GM18861 (cell line): ENCODE results near the gene SRL.
"Not testable (repeated sequence)": the region's sequence is repeated elsewhere in the genome, so short reads cannot be mapped to it uniquely, and the experiment has no call there.

Source experiments
- ATAC-seq: cut with Tn5 transposase; IDR thresholded peaks from one replicate; pipeline ENCODE4 v1.9.1; 2021; ENCODE audit not compliant: unreplicated experiment

Gene SRL

DNA sequence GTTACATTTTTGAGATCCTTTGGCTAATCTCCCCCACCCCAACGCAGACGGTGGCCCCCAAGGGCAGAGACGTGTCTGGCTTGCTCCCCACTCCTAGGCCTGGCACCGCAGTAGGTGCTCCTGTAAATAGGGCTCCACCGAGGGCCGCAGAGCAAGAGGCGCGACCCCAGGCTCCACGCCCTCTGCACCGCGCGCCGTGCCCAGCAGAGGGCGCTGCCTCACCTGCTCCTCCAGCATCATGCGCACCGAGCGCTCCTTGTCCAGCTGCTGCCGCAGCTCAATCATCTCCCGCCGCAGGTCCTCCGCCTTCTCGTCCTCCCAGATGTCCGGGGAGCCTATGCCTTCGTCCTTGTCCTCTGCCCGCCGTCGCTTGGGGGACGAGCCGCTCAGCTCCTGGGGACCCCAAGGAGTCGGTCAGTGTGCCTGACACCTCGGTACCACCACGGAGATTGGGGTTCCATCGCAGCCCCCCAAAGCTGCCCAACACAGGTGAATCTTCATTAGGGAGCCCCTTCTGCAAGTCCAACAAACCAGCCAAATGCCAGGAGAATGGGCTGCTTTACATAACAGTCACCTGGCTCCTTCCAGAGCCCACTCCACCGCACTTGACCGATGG, 19.8 kb upstream of the SRL start:
- no peak for ATAC-seq

DNA sequence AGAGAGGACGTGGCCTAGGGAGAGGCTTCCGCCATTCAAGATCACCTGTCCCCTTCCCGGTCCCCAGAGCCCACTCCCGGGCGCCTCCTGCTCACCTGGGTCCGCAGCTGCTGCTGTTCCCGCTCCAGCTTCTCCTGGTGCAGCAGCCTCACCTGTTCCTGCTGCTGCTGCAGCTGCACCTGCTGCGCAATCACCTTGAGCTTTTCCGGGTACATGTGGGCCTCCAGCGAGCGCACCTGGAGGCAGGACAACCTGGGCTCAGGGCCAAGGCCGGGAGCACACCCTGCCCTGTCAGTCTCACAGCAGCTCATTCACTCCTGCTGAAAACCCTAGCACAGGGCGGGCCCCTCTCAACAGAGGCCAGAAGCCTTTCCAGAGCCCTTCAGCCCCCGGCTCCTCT, 18.5 kb upstream of the SRL start:
- ATAC-seq = no peak

DNA sequence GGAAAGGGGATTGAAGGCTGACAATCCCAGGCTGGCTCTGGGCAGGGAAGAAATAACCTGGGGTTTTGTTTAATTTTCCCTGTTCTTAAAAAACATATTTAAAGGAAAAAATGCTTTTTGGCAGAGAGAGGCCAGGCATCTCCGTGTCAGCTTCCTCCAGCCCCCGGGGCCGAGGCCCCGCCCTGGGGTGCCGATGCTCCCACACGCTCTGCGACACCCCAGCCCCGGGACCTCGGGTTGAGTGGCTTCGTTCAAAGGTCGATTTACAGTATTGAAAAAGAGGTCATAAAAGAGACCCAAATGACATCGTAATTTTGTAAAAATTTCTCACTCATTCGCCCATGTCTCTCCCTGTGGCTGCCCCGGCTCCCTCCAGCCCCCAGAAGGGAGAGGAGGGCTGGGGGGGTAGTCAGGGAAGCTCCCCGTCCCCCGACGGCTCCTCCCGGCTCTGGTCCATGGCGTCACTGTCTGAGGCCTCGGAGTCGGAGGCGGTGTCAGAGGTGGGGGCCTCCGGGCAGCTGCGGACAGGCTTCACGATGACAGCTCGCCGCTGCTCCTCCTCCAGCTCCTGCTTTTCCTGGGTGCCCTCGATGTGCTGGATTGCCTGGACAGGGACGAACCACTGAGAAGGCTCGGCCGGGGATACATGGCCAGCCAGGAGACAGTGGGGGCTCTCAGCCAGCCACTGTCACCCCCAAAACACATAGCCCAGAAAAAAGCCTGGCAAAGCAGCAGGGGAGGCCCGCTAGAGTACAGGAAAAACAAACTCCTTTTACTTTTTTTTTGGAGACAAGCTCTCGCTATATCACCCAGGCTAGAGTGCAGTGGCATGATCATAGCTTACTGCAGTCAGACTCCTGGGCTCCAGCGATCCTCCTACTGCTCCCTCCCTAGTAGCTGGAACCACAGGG, 16.0 kb upstream of the SRL start:
- no peak for ATAC-seq

DNA sequence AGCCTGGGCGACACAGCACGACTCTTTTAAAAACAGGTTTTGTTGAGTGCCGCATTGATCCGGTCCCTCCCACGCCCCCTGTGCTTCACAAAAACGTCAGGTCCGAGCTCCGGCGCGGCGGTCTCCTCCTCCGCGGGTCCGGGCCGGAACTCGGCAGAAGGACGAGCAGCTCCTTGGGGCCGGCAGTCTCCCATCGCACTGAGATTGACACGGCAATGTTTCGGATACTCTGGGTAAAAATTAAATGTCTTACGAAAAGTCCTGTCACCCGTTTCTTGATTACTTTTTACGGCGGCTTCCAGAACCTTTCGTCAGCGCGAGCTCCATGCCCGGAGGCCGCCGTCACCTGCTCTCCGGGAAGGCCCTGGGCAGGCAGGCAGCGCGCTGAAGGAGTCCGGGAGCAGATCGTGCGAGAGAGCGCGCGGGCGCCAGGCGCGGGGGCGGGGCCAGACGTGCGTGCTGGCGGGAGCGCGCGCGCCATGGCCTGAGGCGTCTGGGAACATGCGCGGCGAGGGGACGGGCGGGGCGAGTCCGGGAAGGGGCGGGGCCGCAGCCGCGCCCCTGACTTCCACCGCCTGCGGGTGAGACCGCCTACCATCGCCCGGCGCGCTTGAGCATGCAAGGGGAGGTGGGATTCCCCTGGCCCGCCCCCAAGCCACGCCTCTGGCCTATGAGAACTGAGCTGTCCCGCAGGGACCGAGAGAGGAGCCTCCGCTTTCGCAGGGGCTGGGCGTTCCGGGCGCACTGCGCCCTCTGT, 11.7 kb upstream of the SRL start:
- ATAC-seq = peak; percentile 88

DNA sequence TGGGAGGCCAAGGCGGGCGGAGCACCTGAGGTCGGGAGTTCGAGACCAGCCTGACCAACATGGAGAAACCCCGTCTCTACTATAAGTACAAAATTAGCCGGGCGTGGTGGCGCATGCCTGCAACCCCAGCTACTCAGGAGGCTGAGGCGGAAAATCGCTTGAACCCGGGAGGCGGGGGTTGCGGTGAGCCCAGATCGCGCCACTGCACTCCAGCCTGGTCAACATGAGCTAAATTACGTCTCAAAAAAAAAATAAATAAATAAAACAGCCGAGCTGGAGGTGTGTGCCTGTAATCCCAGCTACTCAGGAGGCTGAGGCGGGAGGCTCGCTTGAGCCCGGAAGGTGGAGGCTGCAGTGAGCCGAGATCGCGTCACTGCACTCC, 11.1 kb upstream of the SRL start:
- ATAC-seq = not testable (repeated sequence)

DNA sequence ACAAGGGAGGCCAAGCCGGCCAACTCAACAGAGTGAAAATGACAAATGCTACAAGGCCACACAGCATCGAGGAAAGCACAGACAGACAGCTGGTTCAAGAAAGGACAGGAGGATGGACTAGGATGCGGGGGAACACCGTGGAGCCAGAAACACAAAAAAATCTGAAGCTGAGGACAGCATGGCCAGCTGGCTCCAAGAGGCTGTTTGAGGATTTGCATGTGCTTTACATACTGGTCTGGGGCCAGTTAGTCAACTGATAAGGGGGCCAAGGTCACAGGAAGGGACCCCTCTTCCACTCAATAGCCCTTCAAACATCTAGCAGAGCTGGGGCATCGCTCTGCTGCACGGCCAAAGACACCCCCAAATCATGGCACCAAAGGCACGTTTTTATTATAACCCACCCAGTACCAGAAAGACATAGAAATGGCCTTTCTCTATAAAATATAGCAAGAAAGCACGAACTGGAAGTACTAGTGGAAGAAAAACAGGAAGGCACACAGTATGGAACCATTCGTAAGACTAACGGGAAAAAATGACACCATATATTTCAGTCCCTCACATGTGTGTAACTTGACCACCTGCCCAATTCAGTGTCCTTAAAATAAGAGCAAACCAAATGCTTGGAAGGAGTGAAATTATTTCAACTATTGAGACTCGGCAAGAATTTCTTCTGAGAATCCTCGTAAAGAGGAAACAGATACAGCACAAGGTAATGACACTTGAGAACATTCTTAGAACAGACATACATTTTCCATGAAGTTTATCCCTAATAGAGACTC, 7.8 kb upstream of the SRL start:
- ATAC-seq = no peak

DNA sequence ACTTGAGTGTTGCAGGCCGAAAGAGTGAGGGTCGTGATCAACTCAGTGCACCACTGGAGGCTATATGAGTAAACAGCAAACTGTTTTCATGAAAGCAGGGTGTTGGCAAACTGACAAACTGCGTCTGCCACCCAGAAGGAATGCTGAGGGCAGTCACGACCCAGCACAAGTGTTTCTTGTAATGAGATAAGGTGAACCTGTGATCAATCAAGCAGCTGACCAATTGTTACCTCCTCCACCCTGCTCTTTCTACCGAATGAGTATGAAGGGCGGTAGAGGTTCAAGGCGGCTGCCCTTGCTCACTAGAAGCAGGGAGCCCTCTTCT, 5.5 kb upstream of the SRL start:
- ATAC-seq = no peak

DNA sequence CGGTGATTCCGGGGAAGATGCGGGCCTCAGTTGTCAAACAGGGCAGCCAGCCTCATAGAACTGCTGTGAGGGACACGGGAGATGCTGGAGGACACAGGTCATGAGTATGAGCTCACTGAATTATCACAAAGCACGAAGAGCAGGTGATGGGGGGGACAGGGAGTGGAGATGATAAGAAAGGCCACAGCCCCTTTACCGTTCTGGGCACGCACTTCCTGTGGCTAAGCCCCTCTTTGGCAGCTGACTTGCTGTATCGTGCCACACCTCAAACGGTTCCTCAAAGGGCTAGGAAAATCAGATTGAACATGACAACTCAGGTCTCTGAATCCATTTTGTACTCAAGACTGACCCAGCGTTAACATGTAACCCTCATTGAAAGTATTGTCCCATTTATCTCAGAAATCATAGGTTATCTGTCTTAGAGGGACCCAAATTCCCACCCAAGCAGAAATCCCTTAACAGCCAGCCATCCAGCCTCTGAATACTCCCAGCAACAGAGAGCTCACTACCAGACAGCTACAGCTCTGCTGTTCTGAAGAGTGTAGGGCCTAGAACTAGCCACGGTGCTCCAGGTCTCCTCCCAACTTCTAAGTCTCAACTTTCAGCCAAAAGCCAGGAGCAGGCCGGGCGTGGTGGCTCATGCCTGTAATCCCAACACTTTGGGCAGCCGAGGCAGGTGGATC, 5.0 kb upstream of the SRL start:
- no peak for ATAC-seq

DNA sequence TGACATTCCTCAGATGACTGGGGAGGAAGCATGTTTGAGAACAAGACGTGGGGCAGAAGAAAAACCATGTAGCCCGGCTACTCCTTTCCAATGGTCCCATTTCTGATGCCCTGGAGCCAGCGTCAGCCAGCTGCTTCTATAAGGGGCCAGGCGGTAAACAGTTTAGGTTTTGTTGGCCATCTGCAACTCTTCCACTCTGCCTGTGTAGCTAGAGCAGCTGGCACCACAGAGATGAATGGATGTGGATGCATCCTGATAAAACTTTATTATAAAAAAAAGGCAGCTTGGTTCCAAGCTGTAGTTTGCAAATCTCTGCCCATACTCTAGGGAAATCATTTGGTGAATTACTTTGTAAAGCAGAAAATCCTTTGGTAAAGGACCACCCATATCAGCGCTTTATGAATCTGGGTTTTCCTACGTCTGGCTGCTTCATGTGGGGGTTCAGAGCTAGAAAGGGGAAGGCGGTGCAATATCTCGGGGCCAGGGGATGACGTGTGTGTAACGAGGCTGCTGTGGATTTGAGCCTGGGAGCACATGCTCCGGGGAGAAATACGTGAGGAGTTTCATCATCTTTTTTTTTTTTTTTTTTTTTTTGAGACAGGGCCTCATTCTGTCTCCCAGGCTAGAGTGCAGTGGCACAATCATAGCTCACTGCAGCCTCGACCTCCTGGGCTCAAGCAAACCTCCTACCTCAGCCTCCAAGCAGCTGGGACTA, 3.4 kb upstream of the SRL start:
- ATAC-seq = no peak

DNA sequence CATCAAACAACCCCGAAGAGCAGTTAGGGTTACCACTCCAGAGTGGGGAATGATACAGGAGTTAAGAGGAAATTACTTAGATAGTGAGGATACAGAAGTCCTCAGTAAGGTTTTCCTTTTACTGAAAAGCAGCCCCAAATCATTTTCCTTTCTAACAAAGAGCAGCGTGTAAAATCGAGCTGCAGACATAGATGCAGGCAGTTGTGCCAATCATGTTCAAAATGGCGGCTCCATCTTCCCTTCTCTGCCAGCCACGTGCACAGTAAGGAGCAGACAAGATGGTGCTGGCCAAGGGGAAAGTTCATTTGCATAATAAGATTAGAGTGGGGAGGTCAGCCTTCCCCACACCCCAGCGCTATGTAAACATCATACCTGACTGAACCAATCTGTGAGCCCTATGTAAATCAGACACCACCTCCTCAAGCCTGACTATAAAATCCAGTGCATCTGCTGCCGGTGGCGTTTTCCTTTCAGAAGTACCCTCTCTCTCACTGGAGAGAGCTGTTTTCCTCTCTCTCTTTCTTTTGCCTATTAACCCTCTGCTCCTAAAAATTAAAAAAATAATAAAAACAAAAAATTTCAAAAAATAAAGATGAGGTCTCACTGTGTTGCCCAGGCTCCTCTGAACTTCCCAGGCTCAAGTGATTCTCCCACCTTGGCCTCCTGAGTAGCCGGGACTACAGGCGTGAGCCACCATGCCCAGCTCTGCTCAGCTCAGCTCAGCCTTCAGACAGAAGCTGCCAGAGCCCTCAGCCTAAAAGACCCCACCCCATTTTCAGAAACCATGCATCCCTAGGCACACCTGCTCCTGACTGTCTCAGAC, 2.6 kb upstream of the SRL start:
- no peak for ATAC-seq

DNA sequence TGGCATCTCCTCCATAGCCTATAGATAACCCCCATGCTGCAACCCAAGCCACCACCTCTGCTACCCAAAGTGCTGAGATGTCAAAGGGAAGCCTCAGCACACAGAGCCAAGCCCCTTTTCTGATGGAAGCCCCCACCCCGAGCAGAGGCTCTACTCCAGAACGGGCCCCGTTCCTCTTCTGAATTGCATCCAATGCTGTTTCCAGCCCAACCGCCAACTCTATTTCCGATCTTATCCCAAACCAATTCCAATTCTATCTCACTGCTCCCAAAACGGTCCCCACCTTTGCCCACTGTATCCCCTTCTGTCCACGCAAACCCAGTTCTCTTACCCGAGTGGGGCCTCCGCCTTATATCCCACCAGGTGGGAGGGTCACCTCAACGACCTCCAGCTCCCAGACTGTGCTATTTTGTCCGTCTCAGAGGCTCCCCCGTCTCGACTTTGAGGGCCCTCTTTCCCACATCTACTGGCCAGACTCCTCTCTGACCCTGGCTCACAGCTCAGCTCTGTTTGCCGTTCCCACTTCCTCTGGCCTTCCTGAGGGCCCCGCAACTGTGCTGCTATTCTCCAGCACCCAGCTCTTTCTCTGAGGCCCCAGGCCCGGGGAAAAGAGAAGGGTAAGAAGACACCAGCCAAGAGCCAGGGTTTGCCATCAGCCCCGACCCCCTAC, 487 bp downstream of the SRL start:
- no peak for ATAC-seq

DNA sequence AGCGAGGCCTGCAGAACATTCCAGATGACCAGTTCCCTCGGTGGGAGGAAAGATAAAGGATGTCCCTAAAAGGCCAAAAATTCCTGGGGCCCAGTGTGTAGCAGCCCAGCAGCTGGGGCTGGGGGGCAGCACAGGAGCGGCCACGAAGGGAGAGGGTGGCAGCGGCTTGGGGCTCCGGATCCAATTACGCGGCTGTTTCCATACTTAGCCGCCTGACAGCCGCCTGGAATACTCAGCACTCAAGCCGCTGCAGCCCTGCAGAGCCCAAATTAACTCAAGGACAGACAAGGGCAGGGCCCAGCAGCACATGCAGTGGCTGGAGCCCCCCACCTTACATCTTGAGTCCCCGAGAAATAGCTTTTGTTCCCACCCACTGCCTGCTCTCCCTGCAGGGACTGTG, 1.3 kb downstream of the SRL start:
- ATAC-seq = no peak

DNA sequence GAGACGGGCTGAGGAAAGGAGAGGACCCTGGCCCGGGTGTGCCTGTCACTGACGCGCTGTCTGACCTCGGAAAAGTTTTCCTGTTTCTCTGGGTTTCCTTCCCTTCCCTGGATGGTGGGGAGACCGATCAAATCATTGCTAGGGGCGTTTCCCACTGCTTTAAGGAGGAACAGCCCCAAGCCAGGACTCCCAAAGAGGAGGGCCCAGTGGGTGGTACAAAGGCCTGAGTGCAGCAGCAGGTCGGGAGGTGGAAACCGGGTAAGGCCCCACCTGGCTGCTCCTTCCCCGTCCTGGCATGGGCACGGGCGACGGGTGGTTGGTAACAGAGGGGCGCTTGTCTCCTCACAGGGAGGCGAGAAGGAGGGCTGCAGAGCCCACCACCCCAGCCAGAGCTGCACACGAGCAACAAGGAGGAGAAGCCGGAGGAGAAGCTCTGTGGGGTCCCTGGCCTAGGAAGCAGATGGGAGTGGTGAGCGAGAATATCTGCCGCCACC, 2.2 kb downstream of the SRL start:
- no peak for ATAC-seq

DNA sequence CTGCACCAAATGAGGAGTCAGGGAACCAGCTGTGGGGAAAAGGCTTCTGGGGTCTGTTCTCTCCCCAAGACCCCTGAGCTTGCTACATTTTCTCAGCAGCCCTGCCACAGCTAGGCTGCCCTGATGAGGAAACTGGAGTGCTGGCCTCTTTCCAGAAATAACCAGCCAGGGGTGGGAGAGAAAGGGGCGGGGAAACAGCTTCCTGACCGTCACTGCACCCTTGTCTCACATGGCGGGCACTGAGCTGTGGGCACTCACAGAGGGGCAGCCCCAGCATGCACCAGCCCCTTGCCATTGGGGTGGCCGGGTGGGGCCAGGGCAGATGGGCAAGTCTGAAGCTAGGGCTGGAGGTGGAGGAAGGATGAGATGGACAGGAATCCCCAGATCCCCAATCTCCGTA, 2.9 kb downstream of the SRL start:
- ATAC-seq = no peak

DNA sequence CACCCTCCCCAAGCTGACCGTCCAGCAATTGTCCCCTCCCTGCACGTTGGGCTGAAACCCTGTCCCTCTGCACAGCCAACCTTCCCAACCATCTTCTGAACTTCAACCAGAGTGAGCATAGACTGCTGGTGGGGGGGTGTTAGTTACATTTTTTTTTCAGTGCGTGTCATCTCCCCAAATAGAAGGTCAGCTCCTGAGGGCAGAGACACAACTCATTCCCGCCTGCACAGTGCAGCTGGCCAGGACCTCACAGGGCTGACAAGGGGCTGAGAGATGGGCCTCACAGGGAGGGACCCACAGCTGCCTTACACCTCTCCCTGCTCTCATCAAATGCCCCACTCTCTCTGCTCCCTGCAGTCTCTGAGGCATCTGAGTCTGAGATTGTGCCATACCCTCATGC, 8.4 kb downstream of the SRL start:
- no peak for ATAC-seq

DNA sequence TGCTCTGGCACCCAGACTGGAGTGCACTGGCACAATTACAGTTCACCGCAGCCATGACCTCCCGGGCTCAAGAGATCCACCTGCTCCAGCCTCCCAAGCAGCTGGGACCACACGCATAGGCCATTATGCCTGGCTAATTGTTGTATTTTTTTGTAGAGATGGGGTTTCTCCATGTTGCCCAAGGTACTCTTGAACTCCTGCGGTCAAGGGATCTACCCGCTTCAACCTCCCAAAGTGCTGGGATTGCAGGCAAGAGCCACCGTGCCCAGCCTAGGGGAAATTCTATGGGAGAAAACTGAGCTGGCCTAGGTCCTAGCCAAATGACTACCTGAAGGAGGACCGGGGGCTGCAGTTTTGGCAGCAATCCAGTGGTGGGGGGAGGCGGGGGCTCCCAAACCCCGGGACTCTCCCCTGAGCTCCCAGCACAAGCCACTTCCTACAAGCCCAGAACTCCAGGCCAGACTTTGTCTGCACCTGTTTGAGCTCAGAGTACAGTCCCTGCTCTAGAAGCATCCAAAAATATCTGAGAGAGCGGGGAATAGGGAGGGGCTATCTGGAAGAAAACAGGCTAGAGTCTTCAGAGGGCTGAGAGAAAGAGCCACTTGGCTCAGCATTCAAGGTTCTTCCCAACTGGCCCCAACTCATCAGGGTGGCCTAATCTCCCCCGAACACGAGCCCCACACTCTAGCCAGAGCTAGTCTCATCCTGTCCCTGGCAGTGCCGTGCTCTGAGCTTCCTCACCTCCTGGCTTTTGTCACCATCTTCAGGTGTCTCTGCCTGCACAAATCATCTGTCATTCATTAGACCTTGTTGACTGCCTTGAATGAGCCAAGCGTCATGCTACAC, 9.1 kb downstream of the SRL start:
- no peak for ATAC-seq

DNA sequence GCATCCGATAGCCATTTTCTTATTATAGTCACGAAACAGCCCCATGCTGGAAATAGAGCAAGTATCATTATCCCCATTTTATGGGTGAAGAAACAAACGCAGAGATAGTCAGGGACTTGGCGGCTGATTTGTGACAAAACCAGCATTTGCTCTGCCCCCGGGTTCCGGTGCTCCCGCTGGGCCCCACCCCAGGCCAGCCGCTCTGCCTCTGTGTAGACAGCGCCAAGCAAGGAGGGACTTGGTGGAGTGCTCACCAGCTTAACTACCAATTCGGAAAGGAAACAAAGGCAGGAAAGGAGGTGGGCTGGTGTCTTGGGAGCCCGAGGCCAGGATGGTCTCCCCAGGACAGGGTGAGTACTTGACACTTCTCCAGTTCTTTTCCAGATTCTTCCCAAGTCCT, 10.0 kb downstream of the SRL start:
- no peak for ATAC-seq

DNA sequence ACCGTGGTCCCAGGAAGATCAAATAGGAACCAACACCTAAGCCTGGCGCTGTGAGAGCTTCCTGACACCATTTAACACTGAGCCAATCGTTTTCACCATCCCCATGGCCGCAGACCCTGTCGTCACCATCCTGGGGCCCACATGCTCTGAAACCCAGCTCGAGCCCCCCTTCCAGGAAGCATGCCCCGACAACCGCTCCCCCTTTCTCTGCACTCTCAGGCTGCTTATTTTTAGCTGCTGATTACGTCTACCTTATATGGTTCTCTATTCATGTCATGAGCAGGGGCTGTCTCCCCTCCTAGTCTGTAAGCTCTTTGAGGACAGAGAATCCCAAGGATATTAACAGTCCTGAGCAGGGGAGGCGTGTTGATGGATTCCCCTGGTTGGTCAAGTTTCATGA, 10.5 kb downstream of the SRL start:
- no peak for ATAC-seq
